Stimulated activated CD4-positive, alpha-beta T cell treated with anti-CD3 and anti-CD28 coated beads, Interleukin-4, amount 100 ng/mL, for 4 hours (primary cell): Measurements from ENCODE around the gene RGS1.

Experiments used
- DNase-seq, 2 experiments: peaks; one replicate each; pipeline ENCODE4 v3.0.0-alpha.2; 2020

RGS1 gene

GRCh38 chr1:192627901-192628300 is 52.3 kb downstream of the RGS1 start:
- DNase-seq = no peak

GRCh38 chr1:192628396-192629057 is 53.0 kb downstream of the RGS1 start:
- no peak for DNase-seq

- no peak for DNase-seq
These were observed 54.0 kb downstream of the RGS1 start for GRCh38 chr1:192629612-192630011.
